GM19468 (cell line): ENCODE data around the gene CPNE6.

Experiments used
- ATAC-seq: cut with Tn5 transposase; IDR thresholded peaks from one replicate; pipeline ENCODE4 v1.9.1; 2021; ENCODE audit warnings: mild to moderate bottlenecking, moderate library complexity, moderate number of reproducible peaks; ENCODE audit not compliant: unreplicated experiment; ENCODE audit errors: extremely low read depth

Gene CPNE6

DNA sequence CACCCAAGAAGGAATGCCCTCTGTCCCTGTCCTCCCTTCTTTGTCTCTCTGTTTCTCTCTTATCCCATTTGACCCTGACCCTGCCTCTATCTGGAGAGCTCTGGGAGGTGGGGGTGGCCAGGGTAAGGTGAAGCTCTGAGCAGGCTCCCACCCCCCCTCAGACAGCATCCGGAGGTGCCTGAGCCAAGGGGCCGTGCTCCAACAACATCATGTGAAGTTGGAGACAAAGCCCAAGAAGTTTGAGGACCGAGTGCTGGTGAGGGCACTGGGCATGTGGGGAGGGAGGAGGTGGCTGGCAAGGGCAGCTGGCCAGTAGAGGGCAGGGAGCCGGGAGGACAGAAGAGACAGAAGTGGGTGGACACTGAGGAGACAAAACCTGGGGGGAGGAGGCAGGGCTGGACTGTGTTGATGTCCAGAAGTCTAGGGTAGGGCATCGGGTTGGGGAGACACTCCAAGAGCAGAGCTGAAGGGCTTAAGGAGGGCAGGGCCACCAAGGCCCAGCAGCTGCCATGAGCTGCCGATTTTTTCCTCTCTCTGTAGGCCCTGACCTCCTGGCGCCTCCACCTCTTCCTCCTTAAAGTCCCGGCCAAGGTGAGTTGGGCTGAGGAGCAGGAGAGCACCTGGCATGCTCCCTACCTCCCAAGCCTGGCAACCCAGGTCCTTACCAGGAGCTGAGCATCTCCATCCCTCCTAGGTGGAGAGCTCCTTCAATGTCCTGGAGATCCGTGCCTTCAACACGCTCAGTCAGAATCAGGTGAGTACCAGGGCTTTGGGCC lies 17.6 kb upstream of the CPNE6 start:
- ATAC-seq = no peak

DNA sequence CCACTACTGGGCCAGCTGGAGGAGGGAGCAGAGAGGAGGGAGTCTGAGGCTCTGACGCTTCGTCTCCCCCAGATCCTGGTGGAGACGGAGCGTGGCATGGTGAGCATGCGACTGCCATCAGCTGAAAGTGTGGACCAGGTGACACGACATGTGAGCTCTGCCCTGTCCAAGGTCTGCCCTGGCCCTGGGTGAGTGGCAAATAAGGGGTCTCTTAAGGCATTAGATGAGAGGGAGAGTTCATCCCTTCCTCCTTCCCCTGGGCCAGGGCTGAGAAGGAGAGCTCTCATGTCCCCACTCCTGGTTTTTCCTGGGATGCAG lies 17.1 kb upstream of the CPNE6 start:
- no peak for ATAC-seq

DNA sequence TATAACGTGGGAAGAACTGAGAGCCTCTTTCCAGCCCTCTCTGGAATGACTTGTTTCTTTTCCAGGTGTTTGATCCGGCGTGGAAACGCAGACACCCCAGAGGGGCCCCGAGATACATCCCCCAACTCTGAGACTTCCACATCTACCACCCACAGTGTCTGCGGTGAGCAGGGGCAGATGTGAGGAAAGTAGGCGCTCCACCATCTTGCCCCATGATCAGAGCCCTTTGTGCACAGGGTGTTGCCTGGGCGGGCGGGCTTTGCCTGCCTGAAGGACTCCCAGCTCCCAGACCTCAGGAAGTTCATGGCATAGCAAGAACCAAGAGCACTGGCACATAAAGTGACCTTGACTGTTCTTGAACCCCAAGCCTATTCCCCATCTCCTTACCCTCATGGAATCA lies 16.7 kb upstream of the CPNE6 start:
- ATAC-seq = no peak

DNA sequence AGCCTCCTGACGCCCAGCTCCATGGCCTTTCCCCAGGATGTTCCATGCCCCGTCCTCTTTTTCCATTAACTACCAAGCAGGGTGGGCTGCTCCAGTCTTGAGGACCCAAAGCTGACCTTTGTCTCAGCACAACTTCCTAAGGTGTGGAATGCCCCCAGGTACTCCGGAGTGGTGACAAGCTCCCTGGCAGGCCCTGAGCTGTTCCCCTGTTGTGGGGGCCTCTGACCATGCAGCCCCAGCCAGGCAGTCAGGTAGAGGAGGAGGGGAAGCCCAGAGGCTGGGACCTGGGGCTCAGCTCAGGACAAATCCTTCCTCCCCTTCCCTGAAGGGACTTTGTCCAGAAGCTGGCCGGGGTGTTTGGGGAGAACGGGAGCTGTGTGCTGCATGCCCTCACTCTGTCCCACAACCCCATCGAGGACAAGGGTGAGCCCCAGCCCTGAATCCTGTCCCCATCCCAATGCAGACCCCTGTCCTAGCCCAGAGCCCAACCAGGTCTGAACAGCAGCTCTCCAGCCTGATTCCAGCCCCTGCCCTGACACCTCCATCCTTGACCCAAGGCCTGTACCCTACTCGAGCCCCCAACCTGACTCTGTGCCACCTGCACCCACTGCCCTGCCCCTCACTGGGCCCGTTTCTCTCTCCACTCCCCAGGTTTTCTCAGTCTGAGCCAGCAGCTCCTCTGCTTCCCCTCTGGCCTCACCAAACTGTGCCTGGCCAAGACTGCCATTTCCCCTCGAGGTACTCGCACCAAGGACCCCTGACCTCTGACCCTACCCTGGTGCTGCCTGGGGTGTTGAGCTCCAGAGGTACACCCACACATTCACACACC lies 15.2 kb upstream of the CPNE6 start:
- ATAC-seq = no peak

DNA sequence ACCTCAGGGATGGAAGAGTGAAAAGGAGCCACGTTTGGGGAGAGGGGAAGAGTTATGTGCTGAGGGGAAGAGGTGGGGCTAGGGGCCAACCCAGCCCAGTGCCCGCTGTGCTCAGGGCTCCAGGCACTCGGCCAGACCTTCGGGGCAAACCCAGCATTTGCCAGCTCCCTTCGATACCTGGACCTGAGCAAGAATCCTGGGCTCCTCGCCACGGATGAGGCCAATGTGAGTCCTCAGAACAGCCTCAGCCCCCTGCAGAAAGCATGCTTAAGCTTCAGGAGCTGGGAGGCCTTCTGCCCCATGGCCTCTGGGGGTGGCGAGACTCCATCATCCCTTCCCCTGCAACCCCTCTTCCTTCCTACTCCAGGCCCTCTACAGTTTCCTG lies 14.6 kb upstream of the CPNE6 start:
- ATAC-seq = no peak

DNA sequence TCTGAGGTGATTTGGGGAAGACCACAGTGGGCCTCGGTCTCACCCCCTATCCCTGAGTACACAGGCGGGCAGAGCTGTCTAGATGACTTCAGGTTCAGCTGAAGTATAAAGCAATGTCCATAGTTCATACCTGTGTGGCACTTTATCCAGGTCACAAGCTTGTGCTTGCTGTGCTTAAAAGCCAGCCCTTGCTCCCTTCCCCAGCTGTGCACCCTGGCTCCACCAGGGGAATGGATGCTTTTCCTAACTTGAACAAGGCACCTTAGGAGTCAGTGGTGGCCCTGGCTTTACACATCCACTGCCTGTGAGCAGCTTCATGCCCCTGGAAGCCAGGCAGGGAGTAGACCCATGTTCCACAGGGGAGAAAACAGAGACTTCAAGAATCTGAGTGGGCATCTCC lies 14.1 kb upstream of the CPNE6 start:
- ATAC-seq = no peak

DNA sequence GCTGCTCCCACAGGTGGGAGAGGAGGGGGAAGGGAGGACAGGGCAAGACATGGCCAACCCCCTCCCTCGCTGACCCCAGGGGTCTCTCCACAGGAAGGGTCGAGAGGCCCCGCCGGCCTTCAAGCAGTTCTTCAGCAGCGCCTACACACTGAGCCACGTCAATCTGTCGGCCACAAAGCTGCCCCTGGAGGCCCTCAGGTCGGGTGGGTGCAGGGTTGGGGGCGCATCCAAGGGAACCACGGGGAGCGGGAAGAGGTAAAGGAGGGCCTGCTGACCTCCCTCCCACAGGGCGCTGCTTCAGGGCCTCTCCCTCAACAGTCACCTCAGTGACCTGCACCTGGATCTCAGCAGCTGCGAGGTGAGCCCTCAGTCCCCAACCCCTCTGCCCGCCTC lies 13.5 kb upstream of the CPNE6 start:
- ATAC-seq = no peak

DNA sequence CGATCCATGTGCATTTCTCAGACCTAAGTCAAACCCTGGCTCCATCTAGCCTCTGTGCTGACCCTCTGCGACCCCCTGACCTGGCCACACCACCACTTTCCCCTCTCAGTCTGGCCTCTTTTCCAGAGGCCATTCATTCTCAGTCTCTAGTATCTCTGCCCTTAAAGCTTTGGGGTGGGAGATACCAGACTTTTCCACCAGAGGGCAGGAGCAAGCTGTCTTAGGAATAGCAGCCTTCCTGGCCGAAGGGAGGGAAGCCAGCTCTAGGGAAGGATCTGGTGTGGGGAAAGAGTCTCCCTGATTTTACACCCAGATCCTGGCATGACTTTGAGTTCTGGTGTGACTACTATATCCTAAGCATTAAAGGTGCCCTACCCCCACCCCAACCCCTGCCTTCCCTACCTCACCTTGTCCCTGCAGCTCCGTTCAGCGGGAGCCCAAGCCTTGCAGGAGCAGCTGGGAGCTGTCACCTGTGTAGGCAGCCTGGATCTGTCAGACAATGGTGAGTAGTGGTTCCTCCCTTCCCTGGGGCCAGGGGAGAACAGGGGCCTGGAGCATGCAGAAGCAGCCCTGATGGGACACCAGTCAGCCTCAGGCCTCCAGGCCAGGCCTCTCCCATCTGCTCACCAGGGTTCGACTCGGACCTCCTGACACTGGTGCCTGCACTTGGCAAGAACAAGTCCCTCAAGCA lies 13.0 kb upstream of the CPNE6 start:
- no peak for ATAC-seq

DNA sequence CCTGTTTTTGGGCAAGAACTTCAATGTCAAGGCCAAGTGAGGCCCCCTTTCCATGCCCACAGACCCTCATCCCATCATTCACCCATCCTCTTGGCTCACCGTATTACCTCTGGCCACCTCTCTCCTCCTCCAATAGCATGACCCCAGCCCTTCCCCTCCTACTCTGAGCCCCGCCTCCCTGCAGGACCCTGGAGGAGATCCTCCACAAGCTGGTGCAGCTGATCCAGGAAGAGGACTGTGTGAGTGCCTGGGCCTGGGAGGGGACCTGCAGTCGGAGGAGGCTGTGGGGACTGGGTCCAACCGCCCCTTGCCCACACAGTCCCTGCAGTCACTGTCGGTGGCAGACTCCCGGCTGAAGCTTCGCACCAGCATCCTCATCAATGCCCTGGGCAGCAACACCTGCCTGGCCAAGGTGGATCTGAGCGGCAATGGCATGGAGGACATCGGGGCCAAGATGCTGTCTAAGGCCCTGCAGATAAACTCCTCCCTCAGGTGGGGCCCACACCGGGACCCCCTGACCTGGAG lies 12.3 kb upstream of the CPNE6 start:
- ATAC-seq = no peak

DNA sequence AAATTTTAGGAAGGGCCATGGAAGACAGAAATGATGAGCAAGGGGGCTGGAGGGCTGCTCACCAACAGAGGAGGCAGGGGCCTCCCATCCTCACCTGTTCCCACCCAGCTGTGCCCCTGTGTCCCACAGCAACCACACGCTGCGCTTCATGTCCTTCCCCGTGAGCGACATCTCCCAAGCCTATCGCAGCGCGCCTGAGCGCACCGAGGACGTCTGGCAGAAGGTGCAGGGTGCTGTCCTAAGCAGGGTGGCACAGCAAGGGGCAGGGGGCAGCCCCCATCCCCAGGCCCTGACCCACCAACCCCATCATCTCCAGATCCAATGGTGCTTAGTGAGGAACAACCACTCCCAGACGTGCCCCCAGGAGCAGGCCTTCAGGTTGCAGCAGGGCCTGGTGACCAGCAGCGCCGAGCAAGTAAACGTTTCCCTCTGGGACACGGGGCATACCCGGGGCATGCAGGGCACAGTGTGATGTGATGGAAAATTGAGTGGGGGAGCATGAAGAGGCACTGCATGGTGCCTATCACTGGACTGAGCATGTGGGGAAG lies 11.4 kb upstream of the CPNE6 start:
- no peak for ATAC-seq

DNA sequence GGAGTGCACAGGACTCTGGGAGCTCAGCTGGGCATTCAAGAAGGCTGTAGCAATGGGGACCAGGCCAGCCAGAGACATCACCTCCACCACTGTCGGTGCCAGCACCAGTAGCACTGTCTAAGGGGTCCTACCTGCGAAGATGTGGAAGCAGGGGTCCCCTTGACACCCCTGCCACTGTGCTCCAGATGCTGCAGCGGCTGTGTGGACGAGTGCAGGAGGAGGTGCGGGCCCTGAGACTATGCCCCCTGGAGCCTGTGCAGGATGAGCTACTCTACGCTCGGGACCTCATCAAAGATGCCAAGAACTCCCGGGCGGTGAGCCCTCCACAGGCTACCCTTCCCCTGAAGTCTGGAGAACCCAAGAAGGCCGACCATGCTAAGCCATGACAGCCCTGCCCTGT lies 10.9 kb upstream of the CPNE6 start:
- no peak for ATAC-seq

DNA sequence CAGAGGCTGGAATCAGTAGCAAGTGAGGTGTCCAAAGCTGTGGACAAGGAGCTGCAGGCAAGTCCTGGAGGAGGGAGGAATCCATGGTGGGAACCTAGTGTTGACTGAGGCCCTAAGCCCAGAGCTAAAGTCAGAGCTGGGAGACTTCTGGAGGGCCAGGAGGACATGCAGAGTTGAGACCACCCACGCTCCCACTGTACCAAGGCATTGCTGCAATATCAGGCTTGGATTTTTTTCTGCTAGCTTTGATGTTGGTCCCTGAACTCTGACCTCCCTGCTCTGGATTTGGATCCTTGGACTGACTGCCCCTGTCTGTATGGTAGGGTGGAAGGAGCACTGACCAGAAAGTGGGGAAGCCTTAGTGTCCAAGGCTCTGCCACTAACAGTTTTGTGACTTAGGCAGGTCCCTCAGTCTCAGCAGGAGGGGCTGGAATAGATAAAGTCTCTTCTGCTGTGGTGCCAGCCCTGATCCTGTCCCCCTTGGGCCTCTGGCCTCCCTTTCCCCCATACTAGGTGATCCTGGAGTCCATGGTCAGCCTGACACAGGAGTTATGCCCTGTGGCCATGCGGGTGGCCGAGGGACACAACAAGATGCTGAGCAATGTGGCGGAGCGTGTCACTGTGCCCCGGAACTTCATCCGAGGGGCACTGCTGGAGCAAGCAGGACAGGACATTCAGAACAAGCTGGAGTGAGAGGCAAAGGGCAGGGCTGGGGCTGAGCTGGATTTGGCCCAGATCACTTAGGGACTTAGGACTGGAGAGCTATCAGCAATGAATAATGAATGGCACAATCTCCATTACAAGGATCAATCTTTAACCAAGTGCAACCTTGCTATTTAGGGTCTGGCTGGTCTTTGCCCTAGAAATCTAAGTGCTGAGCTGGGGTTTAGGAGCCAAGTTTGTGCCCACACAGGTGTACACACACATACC lies 10.1 kb upstream of the CPNE6 start:
- no peak for ATAC-seq

DNA sequence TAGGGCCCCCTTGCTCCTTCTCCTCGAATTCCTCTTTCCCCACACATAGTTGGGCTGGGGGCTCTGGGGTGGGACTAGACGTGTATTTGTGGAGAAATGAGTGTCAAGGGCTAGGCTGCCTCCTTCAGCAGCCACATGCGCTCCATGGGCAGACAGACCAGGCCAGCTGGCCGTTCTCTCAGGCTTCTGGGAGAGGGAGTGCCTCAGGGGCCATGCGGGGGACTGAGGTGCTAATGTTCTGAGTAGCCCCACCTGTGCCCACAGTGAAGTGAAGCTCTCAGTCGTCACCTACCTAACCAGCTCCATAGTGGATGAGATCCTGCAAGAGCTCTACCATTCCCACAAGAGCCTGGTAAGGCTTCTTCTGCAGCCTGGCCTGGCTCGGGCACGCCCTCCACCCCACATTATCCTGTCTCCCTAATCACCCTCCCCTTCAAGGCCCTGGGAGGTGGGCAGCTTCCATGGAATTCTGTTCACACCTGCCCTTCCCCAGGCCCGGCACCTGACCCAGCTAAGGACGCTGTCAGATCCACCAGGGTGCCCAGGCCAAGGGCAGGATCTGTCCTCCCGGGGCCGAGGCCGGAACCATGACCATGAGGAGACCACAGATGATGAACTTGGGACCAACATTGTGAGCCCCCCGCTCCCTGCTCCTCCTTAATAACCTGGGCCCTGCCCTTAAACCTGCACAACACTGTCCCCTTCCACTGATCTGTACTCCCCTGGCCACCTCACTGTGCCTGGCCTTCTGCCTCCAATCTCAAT lies 9.0 kb upstream of the CPNE6 start:
- no peak for ATAC-seq

DNA sequence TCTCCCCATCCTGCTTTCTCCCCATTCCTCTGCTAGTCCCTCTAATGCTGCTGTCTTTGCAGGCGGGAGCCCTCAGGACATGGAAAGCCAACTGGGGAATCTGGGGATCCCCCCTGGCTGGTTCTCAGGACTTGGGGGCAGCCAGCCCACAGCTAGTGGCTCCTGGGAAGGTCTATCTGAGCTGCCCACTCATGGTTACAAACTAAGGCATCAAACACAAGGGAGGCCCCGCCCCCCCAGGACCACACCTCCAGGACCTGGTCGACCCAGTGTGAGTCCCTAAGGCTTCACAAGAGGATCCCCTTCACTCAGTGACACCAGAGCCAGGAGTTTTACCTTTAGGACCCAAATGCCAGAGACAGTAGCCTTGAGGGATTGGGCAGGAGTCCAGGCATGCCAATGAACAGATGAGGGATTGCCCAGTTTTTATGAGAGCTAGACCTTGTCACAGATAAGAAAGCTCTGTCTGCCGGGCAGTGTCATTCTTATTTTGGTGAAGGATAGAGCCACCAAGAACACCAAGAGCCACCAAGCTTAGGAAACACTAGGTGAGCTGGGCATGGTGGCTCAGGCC lies 8.0 kb upstream of the CPNE6 start:
- ATAC-seq = no peak

DNA sequence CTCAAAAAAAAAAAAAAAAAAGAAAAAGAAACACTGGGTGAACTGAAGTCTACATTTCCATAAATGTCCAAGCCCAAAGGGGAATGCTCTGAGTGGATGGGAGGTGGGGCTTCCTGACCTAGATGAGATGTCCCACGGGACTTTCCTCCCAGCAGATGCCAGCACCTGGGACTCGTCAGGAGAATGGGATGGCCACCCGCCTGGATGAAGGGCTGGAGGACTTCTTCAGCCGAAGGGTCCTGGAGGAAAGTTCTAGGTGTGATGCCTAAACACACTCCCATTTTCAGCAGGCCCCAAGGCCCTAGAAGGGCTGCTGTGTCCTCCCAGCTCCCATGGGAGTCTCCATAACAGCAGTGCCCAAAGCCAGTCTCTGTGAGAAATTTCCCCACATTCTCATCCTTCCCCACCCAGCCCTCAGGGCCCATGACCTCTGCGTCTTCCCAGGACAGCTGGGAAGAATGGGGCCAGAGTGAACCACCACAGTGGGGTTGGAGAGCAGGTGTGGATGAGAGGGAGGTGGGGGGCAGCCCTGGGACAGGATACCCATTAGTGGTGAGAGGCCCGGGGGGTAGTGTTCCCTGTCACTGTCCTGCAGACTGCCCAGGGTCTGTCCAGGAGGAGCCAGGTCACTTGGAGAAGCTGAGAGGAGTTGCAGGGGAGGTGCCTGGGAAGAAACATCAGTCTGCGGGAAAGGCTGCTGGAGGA lies 7.1 kb upstream of the CPNE6 start:
- ATAC-seq = no peak

DNA sequence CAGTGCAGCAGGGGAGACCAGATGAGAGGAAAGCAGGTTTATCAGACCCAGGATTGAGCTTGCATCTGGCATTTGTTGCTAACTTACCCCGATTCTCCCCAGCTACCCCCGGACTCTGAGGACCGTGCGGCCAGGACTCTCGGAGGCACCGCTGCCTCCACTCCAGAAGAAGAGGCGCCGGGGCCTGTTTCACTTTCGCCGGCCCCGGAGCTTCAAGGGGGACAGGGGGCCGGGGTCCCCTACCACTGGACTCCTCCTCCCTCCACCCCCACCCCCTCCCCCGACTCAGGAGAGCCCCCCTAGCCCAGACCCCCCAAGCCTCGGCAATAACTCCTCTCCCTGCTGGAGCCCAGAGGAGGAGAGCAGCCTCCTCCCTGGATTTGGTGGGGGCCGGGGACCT lies 6.5 kb upstream of the CPNE6 start:
- ATAC-seq = no peak

DNA sequence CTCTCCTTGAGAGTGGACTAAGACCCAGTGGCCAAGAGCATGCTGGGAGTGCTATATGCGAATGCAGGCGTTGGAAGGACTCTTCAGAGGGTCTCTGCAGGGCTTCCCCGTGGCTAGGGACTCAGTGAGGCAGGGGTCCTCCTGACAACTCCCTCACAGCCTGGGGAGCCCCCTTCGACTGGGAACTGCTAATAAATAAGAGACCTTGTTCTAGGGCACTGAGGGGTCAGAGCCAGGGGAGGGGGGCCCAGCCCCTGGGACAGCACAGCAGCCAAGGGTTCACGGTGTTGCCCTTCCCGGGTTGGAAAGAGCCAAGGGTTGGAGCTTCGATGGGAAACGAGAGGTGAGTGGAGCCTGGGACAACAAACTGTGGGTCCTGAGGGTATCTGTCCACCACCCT lies 6.0 kb upstream of the CPNE6 start:
- no peak for ATAC-seq

DNA sequence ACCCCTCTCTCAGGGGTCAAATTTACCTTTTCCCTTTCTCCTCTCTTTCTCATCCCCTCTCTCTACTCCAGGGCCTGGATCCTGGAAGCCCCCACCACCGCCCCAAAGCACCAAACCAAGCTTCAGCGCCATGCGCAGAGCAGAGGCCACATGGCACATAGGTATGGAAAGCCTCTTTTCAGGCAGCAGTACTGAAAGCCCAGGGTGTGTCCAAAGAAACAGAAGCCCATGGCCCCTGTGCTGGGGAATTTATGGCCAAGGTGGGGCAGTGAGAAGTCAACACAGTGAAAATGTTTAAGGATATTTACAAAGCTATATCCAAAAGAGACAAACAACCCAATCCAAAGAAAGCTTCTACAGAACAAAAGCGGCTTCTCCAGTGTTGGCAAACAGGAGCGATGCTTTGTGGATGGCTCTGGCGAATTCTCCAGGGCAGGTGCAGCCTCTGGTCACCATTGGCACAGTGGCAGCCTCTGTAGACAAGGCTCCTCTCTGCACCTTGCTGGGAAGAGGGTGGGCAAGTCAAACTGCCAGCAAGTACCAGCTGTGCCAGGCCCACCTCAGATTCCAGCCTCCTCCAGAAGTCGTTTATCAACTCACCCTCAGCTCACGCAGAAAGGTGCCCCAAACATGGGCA lies 4.7 kb upstream of the CPNE6 start:
- ATAC-seq = no peak
